Mesendoderm (in vitro differentiated cells): Measurements from ENCODE around the gene ZNF19.

Experiments
- DNase-seq: peaks from one replicate; pipeline ENCODE4 v3.0.0; 2013
- H2AK5ac ChIP-seq: 2 replicates; pipeline ENCODE4 v1.6.1; 2013; ENCODE audit warnings: low read length, inconsistent platforms
- H2BK120ac ChIP-seq: 2 replicates; pipeline ENCODE4 v1.6.1; 2013; ENCODE audit warnings: low read depth, mild to moderate bottlenecking, low read length, moderate library complexity, mixed read lengths
- H2BK15ac ChIP-seq: replicated peaks from 2 replicates; pipeline ENCODE4 v1.6.1; 2013; ENCODE audit warnings: low read depth, mild to moderate bottlenecking, moderate library complexity
- H2BK5ac ChIP-seq: 2 replicates; pipeline ENCODE4 v1.6.1; 2013; ENCODE audit warnings: low read length, inconsistent platforms
- H3K18ac ChIP-seq: 2 replicates; pipeline ENCODE4 v1.6.1; 2013; ENCODE audit warnings: mild to moderate bottlenecking, low read length, mixed read lengths
- H3K23ac ChIP-seq: one replicate; pipeline ENCODE4 v1.6.1; 2013; ENCODE audit warnings: low read length
- H3K27ac ChIP-seq: 2 replicates; pipeline ENCODE4 v1.5.1; 2013; ENCODE audit warnings: low read depth, mild to moderate bottlenecking, inconsistent platforms, low read length, moderate library complexity
- H3K27me3 ChIP-seq: 2 replicates; pipeline ENCODE4 v1.6.1; 2013; ENCODE audit warnings: low read length, control low read depth, mild to moderate bottlenecking, inconsistent platforms; ENCODE audit not compliant: insufficient read depth, poor library complexity
- H3K36me3 ChIP-seq: 2 replicates; pipeline ENCODE4 v1.6.1; 2013; ENCODE audit warnings: low read length, inconsistent platforms; ENCODE audit not compliant: control insufficient read depth, insufficient read depth
- H3K4ac ChIP-seq: one replicate; pipeline ENCODE4 v1.6.1; 2013; ENCODE audit warnings: low read depth, mild to moderate bottlenecking, low read length, moderate library complexity
- H3K4me1 ChIP-seq: 2 replicates; pipeline ENCODE4 v1.6.1; 2013; ENCODE audit warnings: low read depth, low read length, inconsistent platforms; ENCODE audit not compliant: control insufficient read depth
- H3K4me2 ChIP-seq: 2 replicates; pipeline ENCODE4 v1.6.1; 2013; ENCODE audit warnings: low read length
- H3K4me3 ChIP-seq: 2 replicates; pipeline ENCODE4 v1.5.1; 2013; ENCODE audit warnings: mild to moderate bottlenecking, low read length
- H3K56ac ChIP-seq: one replicate; pipeline ENCODE4 v1.6.1; 2013; ENCODE audit warnings: low read length
- H3K79me1 ChIP-seq: 2 replicates; pipeline ENCODE4 v1.6.1; 2013; ENCODE audit warnings: low read length, inconsistent platforms
- H3K79me2 ChIP-seq: 2 replicates; pipeline ENCODE4 v1.6.1; 2013; ENCODE audit warnings: mild to moderate bottlenecking, low read length; ENCODE audit not compliant: control insufficient read depth, insufficient read depth
- H3K9ac ChIP-seq: 2 replicates; pipeline ENCODE4 v1.6.1; 2013; ENCODE audit warnings: low read length, inconsistent platforms
- H4K5ac ChIP-seq: one replicate; pipeline ENCODE4 v1.6.1; 2013; ENCODE audit warnings: low read length
- H4K8ac ChIP-seq: one replicate; pipeline ENCODE4 v1.6.1; 2013; ENCODE audit warnings: low read depth, mild to moderate bottlenecking, control low read depth, low read length, moderate library complexity
- WGBS: extraction: QIAGEN DNeasy Blood & Tissue Kit; methylation state at CpG from one replicate; pipeline ENCODE4 v1.1.7; 2013; ENCODE audit warnings: low lambda C conversion rate, missing lambda C conversion rate; ENCODE audit not compliant: insufficient coverage; ENCODE audit errors: extremely low coverage; 5-methylcytosine and 5-hydroxymethylcytosine counted together

The ZNF19 gene

DNA sequence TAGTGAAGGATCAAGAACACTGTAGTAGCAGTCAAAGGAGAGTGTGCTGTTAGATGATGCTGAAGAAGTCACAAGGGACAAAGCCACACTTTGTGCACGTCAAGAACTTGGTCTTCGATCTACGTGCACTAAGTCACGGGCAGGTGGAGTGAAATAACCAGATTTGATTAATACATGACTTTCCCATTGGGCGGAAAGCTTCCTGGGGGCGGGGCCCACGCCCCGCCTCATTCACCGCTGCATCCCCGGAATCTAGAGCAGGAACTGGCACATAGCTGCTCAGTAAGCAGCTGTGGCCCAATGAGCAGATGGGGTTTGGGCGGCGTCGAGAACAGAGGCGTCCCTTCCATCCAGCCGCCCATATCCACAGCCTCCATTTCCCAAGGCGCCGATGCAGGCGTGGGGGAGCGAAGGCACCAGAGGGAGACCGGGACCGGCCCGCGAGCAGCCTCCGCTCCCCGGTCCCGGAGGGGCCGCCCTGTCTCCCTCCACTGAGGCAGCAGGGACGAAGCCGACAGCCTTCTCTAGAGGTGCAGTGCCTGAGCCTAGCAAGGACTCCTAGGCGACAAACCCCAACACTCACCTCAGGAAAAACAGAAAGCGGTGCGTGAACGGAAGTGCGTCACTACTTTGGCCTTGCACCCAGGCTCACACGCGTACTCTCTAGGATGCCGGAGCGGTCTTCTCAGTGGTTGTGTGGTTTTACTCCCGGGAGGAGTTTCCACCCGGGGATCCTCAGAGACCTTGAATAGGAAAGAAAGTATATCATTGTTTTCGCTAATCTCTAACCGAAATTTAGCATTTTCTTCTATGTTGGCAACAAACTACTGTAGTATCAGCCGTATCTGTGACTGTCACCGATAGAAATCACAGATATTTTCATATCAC lies 4.9 kb downstream of the ZNF19 start:
- Histone ChIP-seq H3K79me1 (no peaks in the 10 kb centered on the region), H3K27me3 (no peaks in the 10 kb centered on the region), H2BK5ac (peak overlapping the region; percentile 33), H3K4me2 (peak overlapping the region; percentile 58), H3K9ac (peak overlapping the region; percentile 82), H3K4ac (no peak overlapping the region), H3K18ac (no peak overlapping the region), H3K36me3 (no peaks in the 10 kb centered on the region), H3K4me3 (peak overlapping the region; percentile 81), H3K79me2 (no peaks in the 10 kb centered on the region), H2BK15ac (no peak overlapping the region), H3K23ac (no peak overlapping the region), H2AK5ac (no peak overlapping the region), H3K4me1 (no peaks in the 10 kb centered on the region), H4K8ac (peak overlapping the region; percentile 69), H4K5ac (no peak overlapping the region), H2BK120ac (no peak overlapping the region), H3K27ac (peak overlapping the region; percentile 10), H3K56ac (peak overlapping the region; percentile 88)
- WGBS: no CpG with 5 or more reads among the region's 44 CpGs
- peak; percentile 92 for DNase-seq

DNA sequence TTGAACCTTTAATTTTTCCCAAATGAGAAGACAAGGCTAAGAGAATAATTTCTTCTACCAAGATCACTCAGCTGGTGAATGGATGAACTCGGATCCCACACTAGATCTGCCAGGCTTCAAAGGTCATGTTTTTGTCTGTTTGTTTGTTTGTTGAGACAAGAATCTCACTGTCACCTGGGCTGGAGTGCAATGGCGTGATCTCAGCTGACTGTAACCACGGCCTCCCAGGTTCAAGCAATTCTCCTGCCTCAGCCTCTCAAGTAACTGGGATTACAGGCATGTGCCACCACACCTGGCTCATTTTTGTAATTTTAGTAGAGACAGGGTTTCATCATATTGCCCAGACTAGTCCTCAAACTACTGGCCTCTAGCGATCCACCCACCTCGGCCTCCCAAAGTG lies 6.6 kb downstream of the ZNF19 start:
- no peaks in the 10 kb centered on the region for H3K4me1 ChIP-seq
- H3K27ac ChIP-seq: no peak overlapping the region
- WGBS: no CpG with 5 or more reads among the region's 5 CpGs

GRCh38 chr16:71480956-71481355 lies 8.2 kb downstream of the ZNF19 start:
- H3K23ac ChIP-seq: no peak overlapping the region
- WGBS: no CpG with 5 or more reads among the region's 2 CpGs

More for the DNA sequence above, 6.6 kb downstream of the ZNF19 start:
- Histone ChIP-seq H3K4me3 (no peak overlapping the region), H3K36me3 (no peaks in the 10 kb centered on the region), H4K5ac (no peak overlapping the region), H3K79me2 (no peaks in the 10 kb centered on the region), H3K4me2 (no peak overlapping the region), H3K4ac (no peak overlapping the region), H3K18ac (no peak overlapping the region), H2BK120ac (no peak overlapping the region), H3K56ac (no peak overlapping the region), H3K9ac (no peak overlapping the region), H2BK15ac (no peak overlapping the region), H3K27me3 (no peaks in the 10 kb centered on the region), H3K23ac (no peak overlapping the region), H3K79me1 (no peaks in the 10 kb centered on the region), H2AK5ac (no peak overlapping the region), H2BK5ac (no peak overlapping the region), H4K8ac (no peak overlapping the region)
- DNase-seq: no peak

DNA sequence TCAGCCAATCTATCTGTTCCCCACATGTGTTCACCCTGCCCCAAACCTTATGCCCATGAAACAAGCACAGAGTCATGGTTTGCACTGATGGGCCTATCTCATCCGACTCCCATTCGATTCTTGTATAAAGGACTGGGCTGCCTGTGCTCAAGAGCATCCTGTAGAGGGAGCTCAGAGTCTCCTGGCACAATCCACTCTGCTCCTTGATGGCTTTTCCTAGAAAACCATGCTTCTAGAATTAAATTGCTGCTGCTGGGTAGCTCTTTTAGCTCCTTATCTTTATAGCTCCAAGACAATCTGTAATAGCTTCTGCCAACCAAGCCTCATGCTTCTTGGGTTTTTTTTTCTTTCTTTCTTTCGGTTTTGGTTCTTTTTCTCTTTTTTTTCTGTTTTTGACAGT lies 9.7 kb downstream of the ZNF19 start:
- peak; percentile 64 for DNase-seq
- Histone ChIP-seq H3K4me3 (no peak overlapping the region), H3K18ac (no peak overlapping the region), H4K5ac (no peak overlapping the region), H3K56ac (no peak overlapping the region), H3K4me2 (no peak overlapping the region), H3K23ac (no peak overlapping the region), H2BK5ac (no peak overlapping the region), H3K79me1 (no peaks in the 10 kb centered on the region), H3K27ac (no peak overlapping the region), H2BK15ac (no peak overlapping the region), H3K4me1 (no peaks in the 10 kb centered on the region), H3K4ac (no peak overlapping the region), H2BK120ac (no peak overlapping the region), H4K8ac (no peak overlapping the region), H3K27me3 (no peaks in the 10 kb centered on the region), H2AK5ac (no peak overlapping the region), H3K36me3 (no peaks in the 10 kb centered on the region), H3K9ac (no peak overlapping the region), H3K79me2 (no peaks in the 10 kb centered on the region)
- WGBS: no CpG with 5 or more reads among the region's 3 CpGs

More at GRCh38 chr16:71480956-71481355, 8.2 kb downstream of the ZNF19 start:
- H2BK15ac ChIP-seq: no peak overlapping the region
- no peak overlapping the region for H4K8ac ChIP-seq
- H3K27ac ChIP-seq: no peak overlapping the region
- no peaks in the 10 kb centered on the region for H3K79me2 ChIP-seq
- no peaks in the 10 kb centered on the region for H3K4me1 ChIP-seq
- H2BK120ac ChIP-seq: no peak overlapping the region
- no peaks in the 10 kb centered on the region for H3K36me3 ChIP-seq
- no peak overlapping the region for H3K9ac ChIP-seq
- H4K5ac ChIP-seq: no peak overlapping the region
- no peak overlapping the region for H3K18ac ChIP-seq
- H3K56ac ChIP-seq: no peak overlapping the region
- no peak overlapping the region for H3K4me3 ChIP-seq
- no peak overlapping the region for H2AK5ac ChIP-seq
- H2BK5ac ChIP-seq: no peak overlapping the region
- H3K4ac ChIP-seq: no peak overlapping the region
- no peaks in the 10 kb centered on the region for H3K27me3 ChIP-seq
- no peak for DNase-seq
- no peaks in the 10 kb centered on the region for H3K79me1 ChIP-seq
- H3K4me2 ChIP-seq: no peak overlapping the region

DNA sequence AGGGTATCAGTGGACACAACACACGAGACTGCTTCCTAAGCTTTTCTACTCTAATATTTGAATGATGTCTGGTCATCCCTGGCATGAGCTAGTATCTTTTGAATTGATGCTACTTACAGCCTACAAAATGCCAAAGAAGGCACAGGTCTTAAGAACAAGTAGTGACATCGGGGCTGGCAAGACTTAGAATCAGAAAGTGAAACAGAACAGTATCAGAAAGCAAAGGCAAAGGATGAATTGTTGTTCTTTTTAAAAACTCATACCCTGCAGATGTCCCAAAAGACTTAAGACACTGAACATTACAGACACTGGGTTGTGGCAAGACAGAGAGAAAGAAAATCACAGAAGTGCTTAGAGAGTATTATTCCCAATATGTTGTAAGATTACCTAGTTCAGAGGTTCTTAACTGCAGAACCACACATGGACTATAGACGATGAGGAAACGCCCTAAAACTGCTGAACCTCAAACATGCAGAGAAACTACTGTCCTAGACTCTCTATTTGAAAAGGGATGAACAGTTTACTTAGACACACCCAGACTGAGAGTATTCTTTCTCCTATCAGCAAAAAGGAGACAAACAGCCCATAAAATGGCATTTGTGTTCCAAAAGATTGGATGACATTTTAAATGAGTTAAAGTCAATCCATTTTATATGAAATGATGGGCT lies 12.5 kb downstream of the ZNF19 start:
- H3K18ac ChIP-seq: no peak overlapping the region
- H3K79me1 ChIP-seq: no peaks in the 10 kb centered on the region
- no peaks in the 10 kb centered on the region for H3K27me3 ChIP-seq
- H3K4me2 ChIP-seq: no peak overlapping the region
- no peak overlapping the region for H3K23ac ChIP-seq
- no peak overlapping the region for H2BK120ac ChIP-seq
- no CpG with 5 or more reads among the region's 4 CpGs for WGBS
- H2AK5ac ChIP-seq: no peak overlapping the region
- no peaks in the 10 kb centered on the region for H3K36me3 ChIP-seq
- H4K8ac ChIP-seq: no peak overlapping the region
- no peak overlapping the region for H2BK5ac ChIP-seq
- H3K79me2 ChIP-seq: no peaks in the 10 kb centered on the region
- H3K9ac ChIP-seq: no peak overlapping the region
- no peak overlapping the region for H3K27ac ChIP-seq
- no peak for DNase-seq
- H4K5ac ChIP-seq: no peak overlapping the region
- no peak overlapping the region for H3K4ac ChIP-seq
- H3K56ac ChIP-seq: no peak overlapping the region
- no peaks in the 10 kb centered on the region for H3K4me1 ChIP-seq
- H2BK15ac ChIP-seq: no peak overlapping the region
- H3K4me3 ChIP-seq: no peak overlapping the region
